Stimulated activated CD4-positive, alpha-beta T cell treated with anti-CD3 and anti-CD28 coated beads, Interleukin-4, amount 100 ng/mL, for 24 hours (primary cell): Measurements from ENCODE around the gene DRG2.

Experiments
- DNase-seq: peaks from one replicate; pipeline ENCODE4 v3.0.0-alpha.2; 2020

The DRG2 gene

GRCh38 chr17:18087610-18088491 is at the start of gene DRG2:
Gene DRG2 (plus strand): TSS chr17:18087948. CDS start chr17:18088024, 76 bp downstream.
- peak; percentile 90 for DNase-seq

GRCh38 chr17:18038149-18038850 is 49.4 kb upstream of the DRG2 start:
- peak; percentile 49 for DNase-seq

- peak; percentile 100 for DNase-seq
Observed at GRCh38 chr17:18038861-18039534, 48.8 kb upstream of the DRG2 start, which contains the start of the genes ATPAF2 and GID4. Gene ATPAF2 (minus strand): TSS chr17:18039168. CDS start chr17:18039013, 155 bp downstream. Gene GID4 (plus strand): TSS chr17:18039408. CDS start chr17:18039465, 57 bp downstream.

- peak; percentile 12 for DNase-seq
Observed at GRCh38 chr17:18039535-18040260, 48.0 kb upstream of the DRG2 start.

GRCh38 chr17:18040261-18040858 is 47.4 kb upstream of the DRG2 start:
- no peak for DNase-seq

- no peak for DNase-seq
Observed at GRCh38 chr17:18041776-18042175, 46.0 kb upstream of the DRG2 start.

- no peak for DNase-seq
Observed at GRCh38 chr17:18042983-18043382, 44.8 kb upstream of the DRG2 start.

GRCh38 chr17:18043491-18043890 is 44.3 kb upstream of the DRG2 start:
- DNase-seq: no peak

- DNase-seq: no peak
Observed at GRCh38 chr17:18044609-18045008, 43.1 kb upstream of the DRG2 start.

GRCh38 chr17:18045691-18046350 is 41.9 kb upstream of the DRG2 start:
- DNase-seq: no peak

- DNase-seq: no peak
Observed at GRCh38 chr17:18055597-18055996, 32.2 kb upstream of the DRG2 start.

- DNase-seq: no peak
Observed at GRCh38 chr17:18056214-18056613, 31.5 kb upstream of the DRG2 start.

GRCh38 chr17:18059283-18059682 is 28.5 kb upstream of the DRG2 start:
- no peak for DNase-seq

- no peak for DNase-seq
Observed at GRCh38 chr17:18064053-18064452, 23.7 kb upstream of the DRG2 start.

GRCh38 chr17:18065546-18065945 is 22.2 kb upstream of the DRG2 start:
- DNase-seq: no peak

- no peak for DNase-seq
Observed at GRCh38 chr17:18066866-18067265, 20.9 kb upstream of the DRG2 start.

GRCh38 chr17:18069101-18069500 is 18.6 kb upstream of the DRG2 start:
- DNase-seq: no peak

GRCh38 chr17:18070861-18071340 is 16.8 kb upstream of the DRG2 start:
- DNase-seq: no peak

GRCh38 chr17:18071751-18072150 is 16.0 kb upstream of the DRG2 start:
- no peak for DNase-seq

GRCh38 chr17:18074566-18075272 is 13.0 kb upstream of the DRG2 start:
- no peak for DNase-seq

- DNase-seq: no peak
Observed at GRCh38 chr17:18076936-18077335, 10.8 kb upstream of the DRG2 start.
